Measurements from ENCODE around the gene PLD4.

The PLD4 gene

DNA sequence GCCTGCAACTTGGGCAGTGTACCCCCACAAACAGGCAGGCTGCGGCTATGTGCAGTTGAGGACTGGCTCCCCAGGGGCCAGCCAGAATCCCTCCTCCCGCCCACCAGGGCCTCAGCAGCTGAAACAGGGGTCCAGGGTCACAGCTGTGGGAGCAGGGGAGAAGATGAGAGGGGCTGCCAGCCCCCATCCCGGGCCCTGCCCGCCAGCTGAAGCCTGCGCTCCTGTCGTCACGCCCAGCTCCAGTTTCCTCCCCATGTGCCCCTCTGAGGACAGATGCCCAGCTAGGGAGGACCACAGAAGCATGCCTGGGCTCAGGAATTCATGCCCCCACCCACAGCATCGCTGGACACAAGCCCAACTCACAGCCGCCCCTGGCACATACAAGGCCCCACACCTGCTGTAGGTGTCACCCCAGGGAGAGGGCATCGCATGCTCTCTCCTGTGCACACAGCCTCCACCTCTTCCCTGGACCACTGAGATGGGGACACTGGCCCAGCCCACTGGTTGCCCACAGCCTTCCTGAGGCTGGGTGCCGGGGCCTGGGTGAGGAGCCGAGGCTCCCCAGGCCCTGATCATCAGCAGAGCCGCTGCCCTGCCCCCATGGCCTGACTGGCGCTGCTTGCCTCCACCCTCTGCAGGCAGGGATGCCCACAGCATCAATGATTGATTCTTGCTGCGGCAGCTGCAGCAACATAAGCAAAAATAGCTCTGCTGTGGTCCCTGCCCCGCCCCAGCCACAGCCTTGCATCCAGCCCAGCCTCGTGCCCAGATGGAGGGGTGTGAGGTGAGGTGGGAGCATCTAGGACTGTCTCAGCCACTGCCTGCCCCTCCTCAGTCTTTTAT is 57.2 kb downstream of the PLD4 start:
- FAIRE-seq (no peak), DNase-seq (ENCODE audit: insufficient read length) (no peak)
- TF ChIP-seq POLR2A (IDR thresholded peaks at IDR 0.05; ENCODE audit: low read depth, low read length) (no peak), TAF1 (IDR thresholded peaks at IDR 0.05; ENCODE audit: borderline replicate concordance, low read depth, low read length) (no peak), POLR2AphosphoS5 (IDR thresholded peaks at IDR 0.05; ENCODE audit: low read depth, low read length) (no peak)

DNA sequence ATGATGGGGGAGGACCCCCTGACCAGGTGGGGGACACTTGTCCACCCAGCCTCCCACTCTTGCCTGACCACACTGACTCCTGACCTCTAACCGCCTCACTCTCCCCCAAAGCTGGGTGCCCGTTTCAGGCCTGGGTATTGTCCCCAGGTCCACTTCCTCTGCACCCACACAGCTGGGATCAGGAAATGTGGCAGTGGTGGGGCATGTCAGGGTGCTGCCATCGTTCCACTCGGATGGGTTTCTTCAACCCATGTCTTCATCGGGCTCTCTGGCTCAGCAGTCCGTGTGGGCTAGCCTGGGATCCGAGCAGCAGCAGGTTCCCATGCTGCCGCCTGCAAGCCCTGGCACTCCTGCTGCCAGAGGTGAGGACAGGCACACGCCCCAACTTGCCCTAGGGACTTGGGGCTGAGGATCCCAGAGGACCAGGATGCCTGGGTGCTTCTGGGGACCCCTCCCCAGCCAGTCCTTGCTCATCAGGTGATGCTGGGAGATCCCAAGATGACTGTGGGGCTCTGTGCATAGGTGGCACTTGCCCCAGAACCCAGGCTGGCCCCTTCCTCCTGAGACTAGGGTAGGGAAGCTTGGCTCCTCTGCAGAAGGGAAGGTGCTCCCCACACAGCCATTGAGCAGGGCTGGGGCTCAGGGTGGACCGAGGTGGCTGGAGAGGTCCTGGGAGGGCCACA is 58.0 kb downstream of the PLD4 start:
- TF ChIP-seq POLR2AphosphoS5 (IDR thresholded peaks at IDR 0.05; ENCODE audit: low read depth, low read length) (no peak), POLR2A (IDR thresholded peaks at IDR 0.05; ENCODE audit: low read depth, low read length) (no peak)
- FAIRE-seq (no peak), DNase-seq (ENCODE audit: insufficient read length) (no peak)

Measured in GM12892 (cell line).